Panc1 (cell line): ENCODE measurements around the gene SCFD1. TPM values are rescaled to one million over a fixed set of nuclear protein-coding genes. Genes with fewer than 3 reads are reported as not detected.

ENCODE experiments used
- ATAC-seq: fragments of 200-7000 bp; cut with Tn5 transposase; 2 replicates; pipeline ENCODE4 v1.9.1; 2020; ENCODE audit warnings: mild to moderate bottlenecking, moderate library complexity
- BruUV-seq: library from RNA; stranded (reverse); fragments of 400-500 nt; replicated peaks from 2 replicates; lab custom pipeline; 2021; lab: Mats Ljungman, UMichigan
- CTCF ChIA-PET: fragments of 300-600 bp; sonication (Branson Sonifier 250); formaldehyde crosslinking; loops from one replicate; lab custom pipeline; 2022; ENCODE audit warnings: antibody characterized with exemption; lab: Charles Lee
- POLR2A ChIA-PET: fragments of 300-600 bp; sonication (Branson Sonifier 250); formaldehyde crosslinking; loops from one replicate; lab custom pipeline; 2022; ENCODE audit warnings: antibody characterized with exemption; lab: Charles Lee
- DNase-seq: peaks from one replicate; pipeline ENCODE4 v3.0.0-alpha.2; 2010; ENCODE audit warnings: low read depth, low spot score
- H3K27ac ChIP-seq: 2 replicates; pipeline ENCODE4 v1.5.1; 2011; ENCODE audit warnings: mild to moderate bottlenecking, low read length, inconsistent platforms
- H3K27me3 ChIP-seq: fragments of 200-500 bp; sonication (Bioruptor generic); 2 replicates; pipeline ENCODE4 v1.6.0; 2014; ENCODE audit warnings: low read length, inconsistent platforms; ENCODE audit not compliant: control insufficient read depth, insufficient read depth
- H3K36me3 ChIP-seq: fragments of 200-500 bp; sonication (Bioruptor generic); 2 replicates; pipeline ENCODE4 v1.5.1; 2014; ENCODE audit warnings: inconsistent platforms, mild to moderate bottlenecking, low read length, moderate library complexity; ENCODE audit not compliant: control insufficient read depth, insufficient read depth
- H3K4me1 ChIP-seq: 2 replicates; pipeline ENCODE4 v1.5.1; 2011; ENCODE audit warnings: inconsistent platforms, mild to moderate bottlenecking, low read length, moderate library complexity; ENCODE audit not compliant: control insufficient read depth, insufficient read depth
- H3K4me3 ChIP-seq, 2 experiments: 2 replicates each; pipeline ENCODE4 v1.5.1; 2011 to 2012; ENCODE audit warnings: low read depth in 2 of 2, low read length in 2 of 2, mild to moderate bottlenecking in 2 of 2, inconsistent platforms in 1 of 2, moderate library complexity in 1 of 2
- H3K9me3 ChIP-seq: fragments of 200-500 bp; sonication (Bioruptor generic); 2 replicates; pipeline ENCODE4 v1.5.1; 2014; ENCODE audit warnings: low read depth, mild to moderate bottlenecking, inconsistent platforms, low read length, moderate library complexity; ENCODE audit not compliant: control insufficient read depth, insufficient read depth
- POLR2AphosphoS5 ChIP-seq: IDR thresholded peaks from 2 replicates; pipeline ENCODE4 v1.6.1; 2012; ENCODE audit warnings: mild to moderate bottlenecking, low read depth, low read length, moderate library complexity
- SIN3A ChIP-seq: IDR thresholded peaks from 2 replicates; pipeline ENCODE4 v1.6.1; 2012; ENCODE audit warnings: low read depth, mild to moderate bottlenecking, low read length, moderate library complexity, borderline replicate concordance; ENCODE audit not compliant: insufficient read depth
- TCF7L2 ChIP-seq: IDR thresholded peaks from 2 replicates; pipeline ENCODE4 v1.6.1; 2011; ENCODE audit warnings: mild to moderate bottlenecking, low read depth, low read length, inconsistent platforms
- in situ Hi-C: cut with HindIII; loops from 2 replicates; pipeline ENCODE4 v1.10.0; 2016; ENCODE audit warnings: low sequenced_read_pairs, low pct_unique_long_range_greater_than_20kb
- intact Hi-C: fragments of 100-400 bp; cut with micrococcal nuclease; formaldehyde crosslinking; loops from one replicate; pipeline ENCODE4 v1.10.0; 2022; ENCODE audit not compliant: unreplicated experiment
- total RNA-seq: library from RNA; stranded (reverse); gene quantifications from one replicate; pipeline ENCODE4 v1.2.1, GENCODE V29; 2021; ENCODE audit not compliant: unreplicated experiment
- TF ChIP-seq, protein P1 (sequence below): fragments of 450-650 bp; IDR thresholded peaks from 2 replicates; pipeline ENCODE4 v1.5.1; 2017; ENCODE audit warnings: mild to moderate bottlenecking
- TF ChIP-seq, protein P2 (sequence below), 2 experiments: IDR thresholded peaks; 2 replicates each; pipeline ENCODE4 v1.6.1; 2011 to 2012; ENCODE audit warnings: low read depth in 2 of 2, control low read depth in 1 of 2, low read length in 1 of 2, mild to moderate bottlenecking in 1 of 2, moderate library complexity in 1 of 2; ENCODE audit not compliant: insufficient read depth in 1 of 2

SCFD1 gene
- total RNA-seq, 1 experiment from 2014 or later, result 43.8 TPM

DNA sequence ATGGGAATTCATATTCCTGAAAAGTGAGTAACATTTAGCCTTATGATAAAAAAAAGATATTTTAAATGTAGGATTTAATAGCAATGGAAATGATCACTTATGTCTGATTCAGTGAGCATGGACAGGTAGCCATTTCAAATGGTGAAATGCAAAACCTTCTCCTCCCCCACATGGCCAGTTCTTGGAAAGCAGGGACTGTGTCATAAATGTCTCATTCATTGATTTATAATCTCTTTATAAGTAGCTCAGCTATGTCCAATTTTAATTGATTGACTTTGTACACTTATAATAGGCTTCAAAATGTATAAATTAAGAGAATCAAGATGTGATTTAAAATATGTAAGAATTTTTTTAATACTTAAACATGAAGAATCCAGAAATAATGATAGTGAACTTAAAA is 24.6 kb upstream of the SCFD1 start:
- H3K36me3 ChIP-seq, result peaks cover 36% of the 10 kb centered on the region; the same call in 1 of the 2 replicates
- no TSS peak for BruUV-seq
- in situ Hi-C loops, result no loop called here
- CTCF ChIA-PET, result no interaction called here
- no peak overlapping the region for H3K27ac ChIP-seq
- no peak for TF ChIP-seq TCF7L2
- POLR2A ChIA-PET, result no interaction called here
- H3K4me1 ChIP-seq, result no peaks in the 10 kb centered on the region
- intact Hi-C loops, result no loop called here
- ATAC-seq (no peak), DNase-seq (no peak)
- H3K4me3 ChIP-seq, result no peak overlapping the region
- H3K9me3 ChIP-seq, result no peaks in the 10 kb centered on the region
- H3K27me3 ChIP-seq, result no peaks in the 10 kb centered on the region

DNA sequence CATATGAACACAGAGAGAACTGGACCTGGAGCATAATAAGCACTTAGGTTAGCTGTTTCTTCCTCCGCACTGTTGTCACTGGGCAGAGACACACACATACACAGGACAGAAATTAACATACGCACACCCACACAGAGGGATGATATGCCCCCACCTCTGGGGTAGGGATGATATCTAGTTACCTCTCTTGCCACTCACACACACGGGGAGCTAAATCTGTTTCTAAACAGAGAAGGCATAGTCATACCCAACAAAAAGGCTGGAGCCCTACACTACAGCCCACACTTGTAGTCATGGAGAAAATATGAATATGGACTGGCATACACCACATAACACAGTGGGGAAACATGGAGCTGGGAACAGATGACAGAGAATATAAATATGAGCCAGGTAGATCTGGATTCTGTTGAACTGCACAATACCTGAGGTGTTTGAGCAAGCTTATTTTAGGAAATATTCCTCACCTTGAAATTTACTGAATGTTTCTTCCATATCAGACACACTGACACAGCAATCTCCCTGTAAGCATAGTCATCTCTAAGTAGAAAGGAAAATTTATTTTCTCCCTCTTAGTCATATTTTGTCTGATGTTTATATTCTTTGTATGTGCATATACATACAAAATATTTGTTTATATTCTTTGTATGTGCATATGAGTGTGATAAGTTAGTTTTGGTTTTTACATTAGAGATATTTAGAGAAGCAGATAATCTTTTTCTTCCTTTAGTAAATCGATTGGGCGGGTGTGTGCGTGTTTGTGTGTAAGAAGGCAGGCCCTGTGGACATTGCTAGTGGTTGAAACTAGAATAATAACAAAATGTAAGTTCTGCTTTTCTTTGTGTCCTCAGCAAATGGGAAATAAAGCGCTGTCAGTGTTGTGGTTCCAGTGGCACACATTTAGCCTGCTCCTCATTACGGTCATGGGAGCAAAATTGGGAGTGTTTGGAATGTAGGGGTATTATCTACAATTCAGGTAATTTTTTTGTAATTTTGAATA is 20.9 kb upstream of the SCFD1 start:
- no peak for DNase-seq
- ATAC-seq, result no peak
- no peak overlapping the region for H3K27ac ChIP-seq
- TF ChIP-seq TCF7L2, result no peak
- TF ChIP-seq, protein P1, sequence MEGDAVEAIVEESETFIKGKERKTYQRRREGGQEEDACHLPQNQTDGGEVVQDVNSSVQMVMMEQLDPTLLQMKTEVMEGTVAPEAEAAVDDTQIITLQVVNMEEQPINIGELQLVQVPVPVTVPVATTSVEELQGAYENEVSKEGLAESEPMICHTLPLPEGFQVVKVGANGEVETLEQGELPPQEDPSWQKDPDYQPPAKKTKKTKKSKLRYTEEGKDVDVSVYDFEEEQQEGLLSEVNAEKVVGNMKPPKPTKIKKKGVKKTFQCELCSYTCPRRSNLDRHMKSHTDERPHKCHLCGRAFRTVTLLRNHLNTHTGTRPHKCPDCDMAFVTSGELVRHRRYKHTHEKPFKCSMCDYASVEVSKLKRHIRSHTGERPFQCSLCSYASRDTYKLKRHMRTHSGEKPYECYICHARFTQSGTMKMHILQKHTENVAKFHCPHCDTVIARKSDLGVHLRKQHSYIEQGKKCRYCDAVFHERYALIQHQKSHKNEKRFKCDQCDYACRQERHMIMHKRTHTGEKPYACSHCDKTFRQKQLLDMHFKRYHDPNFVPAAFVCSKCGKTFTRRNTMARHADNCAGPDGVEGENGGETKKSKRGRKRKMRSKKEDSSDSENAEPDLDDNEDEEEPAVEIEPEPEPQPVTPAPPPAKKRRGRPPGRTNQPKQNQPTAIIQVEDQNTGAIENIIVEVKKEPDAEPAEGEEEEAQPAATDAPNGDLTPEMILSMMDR, result no peak
- TF ChIP-seq, protein P2, sequence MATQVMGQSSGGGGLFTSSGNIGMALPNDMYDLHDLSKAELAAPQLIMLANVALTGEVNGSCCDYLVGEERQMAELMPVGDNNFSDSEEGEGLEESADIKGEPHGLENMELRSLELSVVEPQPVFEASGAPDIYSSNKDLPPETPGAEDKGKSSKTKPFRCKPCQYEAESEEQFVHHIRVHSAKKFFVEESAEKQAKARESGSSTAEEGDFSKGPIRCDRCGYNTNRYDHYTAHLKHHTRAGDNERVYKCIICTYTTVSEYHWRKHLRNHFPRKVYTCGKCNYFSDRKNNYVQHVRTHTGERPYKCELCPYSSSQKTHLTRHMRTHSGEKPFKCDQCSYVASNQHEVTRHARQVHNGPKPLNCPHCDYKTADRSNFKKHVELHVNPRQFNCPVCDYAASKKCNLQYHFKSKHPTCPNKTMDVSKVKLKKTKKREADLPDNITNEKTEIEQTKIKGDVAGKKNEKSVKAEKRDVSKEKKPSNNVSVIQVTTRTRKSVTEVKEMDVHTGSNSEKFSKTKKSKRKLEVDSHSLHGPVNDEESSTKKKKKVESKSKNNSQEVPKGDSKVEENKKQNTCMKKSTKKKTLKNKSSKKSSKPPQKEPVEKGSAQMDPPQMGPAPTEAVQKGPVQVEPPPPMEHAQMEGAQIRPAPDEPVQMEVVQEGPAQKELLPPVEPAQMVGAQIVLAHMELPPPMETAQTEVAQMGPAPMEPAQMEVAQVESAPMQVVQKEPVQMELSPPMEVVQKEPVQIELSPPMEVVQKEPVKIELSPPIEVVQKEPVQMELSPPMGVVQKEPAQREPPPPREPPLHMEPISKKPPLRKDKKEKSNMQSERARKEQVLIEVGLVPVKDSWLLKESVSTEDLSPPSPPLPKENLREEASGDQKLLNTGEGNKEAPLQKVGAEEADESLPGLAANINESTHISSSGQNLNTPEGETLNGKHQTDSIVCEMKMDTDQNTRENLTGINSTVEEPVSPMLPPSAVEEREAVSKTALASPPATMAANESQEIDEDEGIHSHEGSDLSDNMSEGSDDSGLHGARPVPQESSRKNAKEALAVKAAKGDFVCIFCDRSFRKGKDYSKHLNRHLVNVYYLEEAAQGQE (IDR thresholded peaks at IDR 0.05; ENCODE audit: insufficient read depth in 1 of 2, low read depth in 2 of 2, low read length in 1 of 2), result no peak
- no peak for TF ChIP-seq SIN3A
- no peak for TF ChIP-seq POLR2AphosphoS5
- H3K27me3 ChIP-seq, result no peaks in the 10 kb centered on the region
- no peak overlapping the region for H3K4me3 ChIP-seq
- H3K4me1 ChIP-seq, result no peaks in the 10 kb centered on the region
- H3K9me3 ChIP-seq, result no peaks in the 10 kb centered on the region
- BruUV-seq, result no TSS peak
- in situ Hi-C loops, result no loop called here
- CTCF ChIA-PET, result interaction anchor here (0.5 kb wide), 1 partner anchor 287 kb away, joined by 3 read pairs; no protein-coding TSS in a partner anchor
- intact Hi-C loops, result no loop called here
- POLR2A ChIA-PET, result no interaction called here
- peaks cover 28% of the 10 kb centered on the region for H3K36me3 ChIP-seq
